Ovary (tissue), 9 donors: ENCODE measurements around the gene ABLIM1. TPM values are rescaled to one million over a fixed set of nuclear protein-coding genes. Genes with fewer than 3 reads are reported as not detected.

ENCODE experiments used
- DNase-seq, 5 donors: peaks; one replicate each; pipeline ENCODE4 v3.0.0-alpha.2; 2019 to 2020
- H3K27ac ChIP-seq, 2 donors: fragments of 200-600 bp; one replicate each; pipeline versions ENCODE4 v1.5.1 to v1.8.0; 2019 to 2022
- H3K27me3 ChIP-seq: fragments of 200-600 bp; one replicate; pipeline ENCODE4 v1.8.0; 2022
- H3K36me3 ChIP-seq: fragments of 200-600 bp; sonication (generic); one replicate; pipeline ENCODE4 v1.5.1; 2019
- H3K4me1 ChIP-seq: one replicate; pipeline ENCODE4 v1.8.1; 2013; ENCODE audit warnings: mild to moderate bottlenecking, moderate library complexity; ENCODE audit not compliant: insufficient read depth
- H3K4me3 ChIP-seq: fragments of 200-600 bp; sonication (generic); one replicate; pipeline ENCODE4 v1.5.1; 2017
- H3K9me3 ChIP-seq, 2 donors: fragments of 200-600 bp in 1 of 2; sonication (generic) in 1 of 2; one replicate each; pipeline versions ENCODE4 v1.5.1 to v1.8.1; 2013 to 2019; ENCODE audit warnings: mild to moderate bottlenecking in 1 of 2, moderate library complexity in 1 of 2
- EP300 ChIP-seq: sonication (generic); formaldehyde crosslinking; IDR thresholded peaks from one replicate; pipeline ENCODE4 v1.6.1; 2017; ENCODE audit warnings: antibody characterized with exemption
- POLR2A ChIP-seq: fragments of 450-650 bp; IDR thresholded peaks from one replicate; pipeline ENCODE4 v1.6.1; 2017; ENCODE audit warnings: antibody characterized with exemption, mild to moderate bottlenecking, moderate library complexity
- WGBS, 3 donors: extraction: QIAGEN DNeasy Blood & Tissue Kit in 1 of 3; methylation state at CpG; one replicate each; pipeline versions ENCODE4 v1.1.5 to v1.1.7; 2013 to 2017; 5-methylcytosine and 5-hydroxymethylcytosine counted together
- intact Hi-C, 4 donors: fragments of 100-400 bp; cut with DNase I; formaldehyde crosslinking; loops; one replicate each; pipeline versions ENCODE4 v1.11.0 to v1.15.1; 2022 to 2023
- polyA plus RNA-seq, 2 donors: library from polyadenylated mRNA; stranded (reverse); fragments of 200-250 nt in 1 of 2; fragments of 350-450 nt in 1 of 2; fragmentation: Illumina TruSeq in 1 of 2; extraction: RNeasy Lipid Tissue Mini Kit (QIAGEN cat#74804) in 1 of 2; gene quantifications; one replicate each; pipeline ENCODE4 v1.2.3, GENCODE V29; 2013 to 2014
- total RNA-seq, 7 donors: library from RNA; depleted of rRNA in 2 of 7; stranded (reverse); fragments of >200 nt in 2 of 7; fragmentation: NEBNext Ultra II Directional in 3 of 7; extraction: Animal tissue kit (Norgen Biotek cat#: 25700) in 3 of 7; gene quantifications; one replicate each; pipeline versions ENCODE4 v1.1.0 to v1.2.4, GENCODE V29; 2016 to 2023
- TF ChIP-seq, protein P1 (sequence below), 3 donors: fragments of 450-650 bp in 2 of 3; fragments of 200-600 bp in 1 of 3; IDR thresholded peaks; one replicate each; pipeline versions ENCODE4 v1.5.1 to v1.8.0; 2016 to 2022; ENCODE audit warnings: antibody characterized with exemption in 3 of 3, mild to moderate bottlenecking in 1 of 3
- donor health status: DM: no; HTN: no; CAD: no; lungs with moderate emphysema.
- donor health status: DM: no; HTN: no; CAD: no.
- donor health status: Bipolar disorder and iron deficiency.
- donor health status: DM: yes; HTN: yes; CAD: no.
- donor health status: DM: no; HTN: no; CAD: no.
- donor health status: DM: yes; HTN: yes; CAD: no.

Gene ABLIM1
- total and polyA plus RNA-seq, 9 donors: 155 to 505 (median 283) TPM

DNA sequence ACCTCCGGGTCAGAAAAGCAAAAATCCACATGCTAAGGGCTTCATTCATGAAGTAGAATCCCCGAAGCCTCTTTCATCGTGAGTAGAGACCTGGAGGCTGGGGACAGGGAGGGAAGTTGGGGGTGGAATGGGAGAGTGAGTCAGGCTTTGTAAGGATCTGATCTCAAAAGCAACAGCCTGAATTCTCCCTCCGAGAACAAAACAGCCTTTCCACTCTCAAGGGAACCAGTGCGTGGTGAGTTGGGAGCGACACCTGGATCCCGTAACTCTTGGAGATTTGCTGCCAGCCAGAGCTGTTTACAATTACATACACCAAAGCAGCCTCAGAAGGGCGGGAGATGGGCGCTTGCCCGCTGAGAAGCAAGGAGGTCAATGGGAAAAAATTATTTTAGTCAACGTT, 264.6 kb downstream of the ABLIM1 start:
- DNase-seq: no peak
- Histone ChIP-seq H3K27ac (peak overlapping the region in 1 of 2 donors; percentile 21), H3K36me3 (no peaks in the 10 kb centered on the region), H3K27me3 (no peaks in the 10 kb centered on the region), H3K4me3 (no peak overlapping the region), H3K9me3 (no peaks in the 10 kb centered on the region), H3K4me1 (peaks cover 28% of the 10 kb centered on the region)
- TF ChIP-seq POLR2A (no peak), EP300 (no peak)
- TF ChIP-seq, protein P1, sequence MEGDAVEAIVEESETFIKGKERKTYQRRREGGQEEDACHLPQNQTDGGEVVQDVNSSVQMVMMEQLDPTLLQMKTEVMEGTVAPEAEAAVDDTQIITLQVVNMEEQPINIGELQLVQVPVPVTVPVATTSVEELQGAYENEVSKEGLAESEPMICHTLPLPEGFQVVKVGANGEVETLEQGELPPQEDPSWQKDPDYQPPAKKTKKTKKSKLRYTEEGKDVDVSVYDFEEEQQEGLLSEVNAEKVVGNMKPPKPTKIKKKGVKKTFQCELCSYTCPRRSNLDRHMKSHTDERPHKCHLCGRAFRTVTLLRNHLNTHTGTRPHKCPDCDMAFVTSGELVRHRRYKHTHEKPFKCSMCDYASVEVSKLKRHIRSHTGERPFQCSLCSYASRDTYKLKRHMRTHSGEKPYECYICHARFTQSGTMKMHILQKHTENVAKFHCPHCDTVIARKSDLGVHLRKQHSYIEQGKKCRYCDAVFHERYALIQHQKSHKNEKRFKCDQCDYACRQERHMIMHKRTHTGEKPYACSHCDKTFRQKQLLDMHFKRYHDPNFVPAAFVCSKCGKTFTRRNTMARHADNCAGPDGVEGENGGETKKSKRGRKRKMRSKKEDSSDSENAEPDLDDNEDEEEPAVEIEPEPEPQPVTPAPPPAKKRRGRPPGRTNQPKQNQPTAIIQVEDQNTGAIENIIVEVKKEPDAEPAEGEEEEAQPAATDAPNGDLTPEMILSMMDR (IDR thresholded peaks at IDR 0.05): no peak
- intact Hi-C loops: loop anchor here in 1 of 4 donors (5.0 kb wide), 1 partner anchor 41 kb away; no protein-coding TSS in a partner anchor
- WGBS, 3 donors: 8 to 30% (median 12%) methylated on average over 11 of the region's 11 CpGs

DNA sequence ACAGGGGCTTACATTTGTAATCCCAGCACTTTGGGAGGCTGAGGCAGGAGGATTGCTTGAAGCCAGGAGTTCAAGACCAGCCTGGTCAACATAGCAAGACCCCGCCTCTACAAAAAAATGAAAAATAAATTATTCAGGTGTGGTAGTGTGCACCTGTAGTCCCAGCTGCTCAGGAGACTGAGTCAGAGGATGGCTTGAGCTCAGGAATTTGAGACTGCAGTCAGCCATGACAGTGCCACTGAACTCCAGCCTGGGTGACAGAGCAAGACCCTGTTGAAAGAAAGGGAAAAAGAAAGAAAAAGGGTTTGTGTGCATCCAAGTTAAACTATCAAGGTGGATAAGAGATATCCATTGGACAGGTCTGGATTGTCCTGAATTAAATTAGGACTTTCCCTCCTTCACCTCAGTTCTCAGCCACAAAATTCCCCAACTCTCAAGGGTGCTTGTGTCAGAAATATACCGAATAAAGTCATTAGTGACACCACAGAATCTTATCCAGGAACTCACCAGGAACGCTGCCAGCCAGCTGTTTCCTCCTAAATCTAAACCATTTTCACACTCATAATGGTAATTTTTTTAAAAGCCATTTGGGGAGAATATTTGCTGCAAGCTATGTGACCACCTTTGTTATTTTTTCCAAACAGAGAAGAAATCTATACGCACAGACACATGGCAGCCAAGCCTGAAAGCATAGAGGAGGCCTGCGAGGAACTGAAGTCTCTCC, 265.8 kb downstream of the ABLIM1 start:
- H3K4me1 ChIP-seq: peaks cover 21% of the 10 kb centered on the region
- H3K27ac ChIP-seq: no peak overlapping the region
- no peaks in the 10 kb centered on the region for H3K9me3 ChIP-seq
- DNase-seq: no peak
- 60 to 74% (median 69%) methylated on average over 5 of the region's 5 CpGs for WGBS, 3 donors
- no peaks in the 10 kb centered on the region for H3K27me3 ChIP-seq
- no peaks in the 10 kb centered on the region for H3K36me3 ChIP-seq
- no peak overlapping the region for H3K4me3 ChIP-seq
- TF ChIP-seq, protein P1 (IDR thresholded peaks at IDR 0.05): no peak
- TF ChIP-seq POLR2A: no peak
- no peak for TF ChIP-seq EP300
- intact Hi-C loops: loop anchor here in 1 of 4 donors (5.0 kb wide), 1 partner anchor 40 kb away; no protein-coding TSS in a partner anchor

DNA sequence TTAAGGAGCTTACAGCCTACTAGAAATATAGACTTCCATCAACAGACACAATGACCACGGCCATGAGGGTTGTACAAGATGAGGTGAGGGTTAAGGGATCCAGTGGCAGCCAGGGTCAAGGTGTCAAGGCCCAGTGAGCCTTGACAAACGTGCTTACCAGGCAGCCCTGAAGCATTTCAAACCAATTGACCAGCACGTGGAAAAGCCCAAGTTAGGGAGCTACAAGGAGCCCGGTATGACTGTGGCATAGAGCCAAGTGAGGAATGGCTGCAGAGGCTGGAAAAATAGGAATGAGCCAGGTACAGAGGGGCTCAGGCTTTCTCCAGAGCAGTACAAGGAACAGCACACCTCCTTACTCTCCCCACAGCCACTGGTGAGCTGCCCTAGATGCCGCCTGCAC, 266.5 kb downstream of the ABLIM1 start:
- Histone ChIP-seq H3K27ac (no peak overlapping the region), H3K4me3 (no peak overlapping the region), H3K27me3 (no peaks in the 10 kb centered on the region), H3K36me3 (no peaks in the 10 kb centered on the region), H3K9me3 (no peaks in the 10 kb centered on the region), H3K4me1 (peaks cover 19% of the 10 kb centered on the region)
- TF ChIP-seq, protein P1 (IDR thresholded peaks at IDR 0.05): no peak
- no peak for TF ChIP-seq POLR2A
- 77 to 87% (median 78%) methylated on average over 5 of the region's 5 CpGs for WGBS, 3 donors
- DNase-seq: no peak
- intact Hi-C loops: loop anchor here in 1 of 4 donors (5.0 kb wide), 1 partner anchor 39 kb away; no protein-coding TSS in a partner anchor

- H3K27ac ChIP-seq: no peak overlapping the region
These were observed 268.6 kb downstream of the ABLIM1 start for GRCh38 chr10:114389426-114389825.

More at GRCh38 chr10:114389426-114389825, 268.6 kb downstream of the ABLIM1 start:
- no peaks in the 10 kb centered on the region for H3K9me3 ChIP-seq
- DNase-seq: peak in 4 of 5 donors; percentile 63 to 70 (median 68)
- intact Hi-C loops: no loop called here
- no peaks in the 10 kb centered on the region for H3K27me3 ChIP-seq
- H3K4me1 ChIP-seq: peaks cover 26% of the 10 kb centered on the region
- H3K36me3 ChIP-seq: no peaks in the 10 kb centered on the region
- TF ChIP-seq, protein P1 (IDR thresholded peaks at IDR 0.05): no peak
- TF ChIP-seq EP300: no peak
- no peak for TF ChIP-seq POLR2A
- WGBS, 3 donors: 51 to 58% (median 55%) methylated on average over 5 of the region's 5 CpGs
- no peak overlapping the region for H3K4me3 ChIP-seq
